WTC11 (cell line): ENCODE results near the gene ORC3. TPM values are rescaled to one million over a fixed set of nuclear protein-coding genes. Genes with fewer than 3 reads are reported as not detected.
"Not testable (repeated sequence)": the region's sequence is repeated elsewhere in the genome, so short reads cannot be mapped to it uniquely, and the experiment has no call there.

ENCODE experiments used
- ATAC-seq: fragments of 200-7000 bp; cut with Tn5 transposase; 2 replicates; pipeline ENCODE4 v1.10.0; 2021; ENCODE audit warnings: mild to moderate bottlenecking, moderate library complexity
- CTCF ChIA-PET: fragments of 300-600 bp; sonication (Branson Sonifier 250); formaldehyde crosslinking; loops from one replicate; lab custom pipeline; 2021; ENCODE audit warnings: antibody characterized with exemption; lab: Charles Lee
- POLR2A ChIA-PET: fragments of 350-600 bp; sonication (Branson Sonifier 250); formaldehyde crosslinking; loops from one replicate; lab custom pipeline; 2021; ENCODE audit warnings: antibody characterized with exemption; lab: Charles Lee
- DNase-seq: peaks from one replicate; pipeline ENCODE4 v3.0.0; 2021; ENCODE audit warnings: low spot score
- H3K27ac Mint-ChIP-seq: 2 replicates; pipeline ENCODE4 v1.8.0; 2021; ENCODE audit warnings: mixed read lengths
- H3K27me3 Mint-ChIP-seq: 2 replicates; pipeline ENCODE4 v1.8.0; 2021; ENCODE audit warnings: low read depth, mild to moderate bottlenecking, moderate library complexity, mixed read lengths
- H3K36me3 Mint-ChIP-seq: 2 replicates; pipeline ENCODE4 v1.8.0; 2021; ENCODE audit warnings: mixed read lengths
- H3K4me1 Mint-ChIP-seq: 2 replicates; pipeline ENCODE4 v1.8.0; 2022; ENCODE audit warnings: mixed read lengths
- H3K4me3 Mint-ChIP-seq: 2 replicates; pipeline ENCODE4 v1.8.0; 2021; ENCODE audit warnings: mild to moderate bottlenecking, moderate library complexity, mixed read lengths
- H3K9me3 Mint-ChIP-seq: 2 replicates; pipeline ENCODE4 v1.8.0; 2021; ENCODE audit warnings: mixed read lengths
- ATF6 ChIP-seq: sonication (generic); formaldehyde crosslinking; IDR thresholded peaks from 2 replicates; pipeline ENCODE4 v1.8.1; 2023; ENCODE audit warnings: mild to moderate bottlenecking, missing genetic modification reagents
- FOXP1 ChIP-seq: sonication (generic); formaldehyde crosslinking; IDR thresholded peaks from 2 replicates; pipeline ENCODE4 v1.8.0; 2022; ENCODE audit warnings: missing genetic modification reagents, mild to moderate bottlenecking, moderate library complexity, borderline replicate concordance
- FOXP4 ChIP-seq: sonication (generic); formaldehyde crosslinking; IDR thresholded peaks from 2 replicates; pipeline ENCODE4 v1.8.0; 2022; ENCODE audit warnings: mild to moderate bottlenecking, missing genetic modification reagents
- MYBL2 ChIP-seq: sonication (generic); formaldehyde crosslinking; IDR thresholded peaks from 2 replicates; pipeline ENCODE4 v1.8.1; 2023; ENCODE audit warnings: mild to moderate bottlenecking, moderate library complexity, missing genetic modification reagents
- RELA ChIP-seq: sonication (generic); formaldehyde crosslinking; IDR thresholded peaks from 2 replicates; pipeline ENCODE4 v1.8.1; 2022; ENCODE audit warnings: missing genetic modification reagents, mild to moderate bottlenecking, borderline replicate concordance
- SMAD3 ChIP-seq: sonication (generic); formaldehyde crosslinking; IDR thresholded peaks from 2 replicates; pipeline ENCODE4 v1.8.0; 2022; ENCODE audit warnings: missing genetic modification reagents, mild to moderate bottlenecking, borderline replicate concordance
- SOX15 ChIP-seq: fragments of 250-450 bp; sonication (Bioruptor Pico); IDR thresholded peaks from 2 replicates; pipeline ENCODE4 v1.9.0; 2021; ENCODE audit warnings: mild to moderate bottlenecking
- ZNF138 ChIP-seq: sonication (generic); formaldehyde crosslinking; conservative IDR thresholded peaks from 2 replicates; pipeline ENCODE4 v1.8.1; 2022; ENCODE audit warnings: mild to moderate bottlenecking, moderate library complexity, missing genetic modification reagents
- ZNF423 ChIP-seq: fragments of 250-450 bp; sonication (Bioruptor Pico); IDR thresholded peaks from 2 replicates; pipeline ENCODE4 v2.1.2; 2022; ENCODE audit warnings: mild to moderate bottlenecking, moderate library complexity
- total RNA-seq: library from RNA; stranded (reverse); gene quantifications from 3 replicates; pipeline ENCODE4 v1.2.3, GENCODE V29; 2021
- TF ChIP-seq, protein P1 (sequence below): fragments of 250-450 bp; sonication (Bioruptor Pico); IDR thresholded peaks from 2 replicates; pipeline ENCODE4 v1.8.0; 2021; ENCODE audit warnings: mild to moderate bottlenecking
- TF ChIP-seq, protein P2 (sequence below): fragments of 250-450 bp; sonication (Bioruptor Pico); conservative IDR thresholded peaks from 2 replicates; pipeline ENCODE4 v1.9.0; 2021; ENCODE audit warnings: mild to moderate bottlenecking

ORC3 gene
- total RNA-seq, 1 experiment from 2014 or later, result 50.7 TPM

GRCh38 chr6:87684895-87685654 is 95.1 kb downstream of the ORC3 start (continued):
- no peak for TF ChIP-seq ATF6 (CRISPR knock-in tag)

- ATAC-seq, DNase-seq, CTCF ChIA-PET, POLR2A ChIA-PET, H3K4me3 Mint-ChIP-seq, H3K36me3 Mint-ChIP-seq, H3K9me3 Mint-ChIP-seq, H3K27me3 Mint-ChIP-seq: not testable (repeated sequence)
- Mint-ChIP-seq H3K27ac (peak overlapping the region; percentile 18; the same call in 1 of the 2 replicates), H3K4me1 (peaks cover 84% of the 10 kb centered on the region)
Observed at GRCh38 chr6:87686636-87687205, 96.8 kb downstream of the ORC3 start.

GRCh38 chr6:87687296-87687695 is 97.4 kb downstream of the ORC3 start:
- CTCF ChIA-PET, result no interaction called here
- POLR2A ChIA-PET, result no interaction called here
- no peak for TF ChIP-seq SMAD3 (CRISPR knock-in tag)
- TF ChIP-seq, protein P1, sequence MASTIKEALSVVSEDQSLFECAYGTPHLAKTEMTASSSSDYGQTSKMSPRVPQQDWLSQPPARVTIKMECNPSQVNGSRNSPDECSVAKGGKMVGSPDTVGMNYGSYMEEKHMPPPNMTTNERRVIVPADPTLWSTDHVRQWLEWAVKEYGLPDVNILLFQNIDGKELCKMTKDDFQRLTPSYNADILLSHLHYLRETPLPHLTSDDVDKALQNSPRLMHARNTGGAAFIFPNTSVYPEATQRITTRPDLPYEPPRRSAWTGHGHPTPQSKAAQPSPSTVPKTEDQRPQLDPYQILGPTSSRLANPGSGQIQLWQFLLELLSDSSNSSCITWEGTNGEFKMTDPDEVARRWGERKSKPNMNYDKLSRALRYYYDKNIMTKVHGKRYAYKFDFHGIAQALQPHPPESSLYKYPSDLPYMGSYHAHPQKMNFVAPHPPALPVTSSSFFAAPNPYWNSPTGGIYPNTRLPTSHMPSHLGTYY, result no peak
- no peak for TF ChIP-seq ZNF138 (CRISPR knock-in tag)
- no peak for TF ChIP-seq FOXP1 (CRISPR knock-in tag)
- TF ChIP-seq MYBL2, result no peak
- no peak for TF ChIP-seq FOXP4 (CRISPR knock-in tag)
- TF ChIP-seq, protein P2, sequence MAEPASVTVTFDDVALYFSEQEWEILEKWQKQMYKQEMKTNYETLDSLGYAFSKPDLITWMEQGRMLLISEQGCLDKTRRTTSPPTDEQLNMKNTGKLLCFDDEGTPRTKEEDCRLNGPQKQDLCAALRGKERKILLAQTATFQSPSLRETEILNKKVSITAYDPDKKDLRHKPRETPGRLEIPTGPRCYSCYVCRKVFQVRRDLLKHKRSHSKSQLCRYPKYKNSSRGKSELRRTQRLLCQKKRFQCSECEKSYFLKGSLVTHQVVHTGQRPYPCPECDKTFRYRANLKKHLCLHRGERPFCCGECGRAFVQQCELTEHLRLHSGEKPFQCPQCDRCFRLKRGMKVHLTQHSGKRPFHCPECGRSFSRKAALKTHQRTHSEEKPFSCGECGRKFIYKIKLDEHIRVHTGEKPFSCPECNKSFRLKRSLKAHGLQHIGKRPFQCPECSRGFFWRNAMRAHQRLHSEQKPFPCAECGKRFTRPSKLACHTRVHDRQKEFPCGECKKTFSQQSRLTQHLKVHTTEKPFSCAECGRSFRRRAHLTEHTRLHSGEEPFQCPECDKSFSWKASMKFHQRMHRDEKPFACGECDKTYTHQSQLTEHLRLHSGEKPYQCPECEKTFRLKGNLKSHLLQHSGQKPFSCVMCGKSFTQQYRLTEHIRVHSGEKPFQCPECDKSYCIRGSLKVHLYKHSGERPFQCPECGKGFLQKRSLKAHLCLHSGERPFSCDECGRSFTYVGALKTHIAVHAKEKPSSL (CRISPR knock-in tag), result no peak
- TF ChIP-seq RELA (CRISPR knock-in tag), result no peak
- TF ChIP-seq SOX15, result no peak
- TF ChIP-seq ZNF423 (CRISPR knock-in tag), result no peak
- Mint-ChIP-seq H3K27ac (no peak overlapping the region), H3K4me1 (peaks cover 85% of the 10 kb centered on the region), H3K9me3 (no peaks in the 10 kb centered on the region), H3K27me3 (no peaks in the 10 kb centered on the region), H3K4me3 (no peak overlapping the region), H3K36me3 (no peaks in the 10 kb centered on the region; the same call in 1 of the 2 replicates)
- no peak for ATAC-seq
- DNase-seq, result no peak

DNA sequence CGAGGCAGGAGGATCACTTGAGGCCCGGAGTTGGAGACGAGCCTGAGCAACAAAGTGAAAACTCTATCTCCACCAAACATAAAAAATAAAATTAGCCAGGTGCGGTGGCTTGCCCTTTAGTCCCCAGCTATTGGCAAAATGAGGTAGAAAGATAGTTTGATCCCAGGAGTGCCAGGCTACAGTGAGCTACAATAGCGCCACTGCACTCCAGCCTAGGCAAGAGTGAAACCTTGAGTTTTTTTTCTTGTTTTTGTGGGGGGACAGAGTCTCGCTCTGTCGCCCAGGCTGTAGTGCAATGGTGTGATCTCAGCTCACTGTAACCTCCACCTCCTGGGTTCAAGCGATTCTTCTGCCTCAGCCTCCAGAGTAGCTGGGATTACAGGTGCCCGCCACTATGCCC is 98.0 kb downstream of the ORC3 start:
- DNase-seq, ATAC-seq, H3K4me3 Mint-ChIP-seq, H3K27ac Mint-ChIP-seq, H3K9me3 Mint-ChIP-seq, H3K27me3 Mint-ChIP-seq, POLR2A ChIA-PET, H3K36me3 Mint-ChIP-seq: not testable (repeated sequence)
- peaks cover 87% of the 10 kb centered on the region for H3K4me1 Mint-ChIP-seq
- CTCF ChIA-PET, result interaction anchor here (0.5 kb wide), 1 partner anchor 597 kb away, joined by 3 read pairs; no protein-coding TSS in a partner anchor
